Left ventricle myocardium inferior (tissue), 1 donor: Measurements from ENCODE around the gene RAF1. TPM values are rescaled to one million over a fixed set of nuclear protein-coding genes. Genes with fewer than 3 reads are reported as not detected.

Experiments
- DNase-seq: peaks from one replicate; pipeline ENCODE4 v3.0.0-alpha.2; 2020
- H3K27ac ChIP-seq: fragments of 200-600 bp; replicated peaks from 2 replicates; pipeline ENCODE4 v1.8.0; 2021
- H3K27me3 ChIP-seq: fragments of 200-600 bp; 2 replicates; pipeline ENCODE4 v1.8.0; 2021; ENCODE audit warnings: low read depth
- H3K36me3 ChIP-seq: fragments of 200-600 bp; 2 replicates; pipeline ENCODE4 v1.8.0; 2021
- H3K4me1 ChIP-seq: fragments of 200-600 bp; 2 replicates; pipeline ENCODE4 v1.8.0; 2021
- H3K4me3 ChIP-seq: fragments of 200-600 bp; 2 replicates; pipeline ENCODE4 v1.8.0; 2021; ENCODE audit warnings: mild to moderate bottlenecking, moderate library complexity
- H3K9me3 ChIP-seq: fragments of 200-600 bp; replicated peaks from 2 replicates; pipeline ENCODE4 v1.8.0; 2021
- intact Hi-C: fragments of 100-400 bp; cut with micrococcal nuclease; formaldehyde crosslinking; loops from one replicate; pipeline ENCODE4 v1.11.0; 2022
- total RNA-seq: library from RNA; stranded (reverse); fragmentation: NEBNext Ultra II Directional; extraction: Animal tissue kit (Norgen Biotek cat#: 25700); gene quantifications from one replicate; pipeline ENCODE4 v1.2.1, GENCODE V29; 2021
- TF ChIP-seq, protein P1 (sequence below): fragments of 200-600 bp; IDR thresholded peaks from 2 replicates; pipeline ENCODE4 v1.8.0; 2021; ENCODE audit warnings: antibody characterized with exemption, mild to moderate bottlenecking, borderline replicate concordance
- donor health status: DM: no; HTN: yes; CAD: no; lungs with severe emphysema.

RAF1 gene
- total RNA-seq, 1 donor from 2014 or later, result 137 TPM

DNA sequence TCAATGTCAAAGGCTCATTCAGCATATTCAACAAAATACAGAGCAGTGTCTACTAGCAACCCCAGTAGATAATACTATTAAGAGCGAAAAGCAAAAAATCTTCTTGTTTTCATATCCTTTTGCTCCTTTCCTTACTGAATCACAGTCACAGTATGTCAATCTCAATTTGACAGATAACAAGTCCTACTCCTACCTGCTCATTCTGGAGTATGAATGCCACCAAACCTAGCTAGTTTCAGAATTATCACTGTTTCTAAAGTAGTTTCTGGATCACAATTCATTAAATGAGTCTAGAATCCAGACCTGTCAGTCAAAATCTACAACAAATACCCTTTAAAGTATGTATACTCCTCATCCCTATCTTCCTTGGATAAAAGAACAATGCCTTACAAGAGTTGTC, 55.5 kb downstream of the RAF1 start:
- TF ChIP-seq, protein P1, sequence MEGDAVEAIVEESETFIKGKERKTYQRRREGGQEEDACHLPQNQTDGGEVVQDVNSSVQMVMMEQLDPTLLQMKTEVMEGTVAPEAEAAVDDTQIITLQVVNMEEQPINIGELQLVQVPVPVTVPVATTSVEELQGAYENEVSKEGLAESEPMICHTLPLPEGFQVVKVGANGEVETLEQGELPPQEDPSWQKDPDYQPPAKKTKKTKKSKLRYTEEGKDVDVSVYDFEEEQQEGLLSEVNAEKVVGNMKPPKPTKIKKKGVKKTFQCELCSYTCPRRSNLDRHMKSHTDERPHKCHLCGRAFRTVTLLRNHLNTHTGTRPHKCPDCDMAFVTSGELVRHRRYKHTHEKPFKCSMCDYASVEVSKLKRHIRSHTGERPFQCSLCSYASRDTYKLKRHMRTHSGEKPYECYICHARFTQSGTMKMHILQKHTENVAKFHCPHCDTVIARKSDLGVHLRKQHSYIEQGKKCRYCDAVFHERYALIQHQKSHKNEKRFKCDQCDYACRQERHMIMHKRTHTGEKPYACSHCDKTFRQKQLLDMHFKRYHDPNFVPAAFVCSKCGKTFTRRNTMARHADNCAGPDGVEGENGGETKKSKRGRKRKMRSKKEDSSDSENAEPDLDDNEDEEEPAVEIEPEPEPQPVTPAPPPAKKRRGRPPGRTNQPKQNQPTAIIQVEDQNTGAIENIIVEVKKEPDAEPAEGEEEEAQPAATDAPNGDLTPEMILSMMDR, result no peak
- DNase-seq, result no peak
- H3K36me3 ChIP-seq, result peaks cover 75% of the 10 kb centered on the region
- no peak overlapping the region for H3K27ac ChIP-seq
- no peaks in the 10 kb centered on the region for H3K27me3 ChIP-seq
- H3K4me3 ChIP-seq, result no peak overlapping the region
- intact Hi-C loops, result no loop called here
- H3K4me1 ChIP-seq, result peaks cover 17% of the 10 kb centered on the region
- no peaks in the 10 kb centered on the region for H3K9me3 ChIP-seq

DNA sequence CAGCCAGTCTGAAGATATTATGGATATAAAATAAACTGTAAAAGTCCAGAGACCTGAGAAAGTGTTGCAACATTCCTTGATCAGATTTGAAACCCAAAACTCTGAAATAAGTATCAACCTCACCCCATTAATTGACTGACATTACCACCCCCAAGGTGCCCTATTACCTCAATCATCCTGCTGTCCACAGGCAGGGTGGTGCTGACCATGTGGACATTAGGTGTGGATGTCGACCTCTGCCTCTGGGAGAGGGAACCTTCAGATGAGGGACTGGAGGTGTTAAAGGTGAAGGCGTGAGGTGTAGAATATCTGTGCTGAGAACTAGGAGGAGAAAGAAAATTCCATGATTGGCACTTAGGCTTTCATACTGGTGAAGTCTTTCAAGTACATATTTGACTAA, 59.9 kb downstream of the RAF1 start:
- Histone ChIP-seq H3K36me3 (peaks cover 92% of the 10 kb centered on the region), H3K27ac (no peak overlapping the region), H3K4me3 (no peak overlapping the region), H3K4me1 (peaks cover 12% of the 10 kb centered on the region), H3K27me3 (no peaks in the 10 kb centered on the region), H3K9me3 (no peaks in the 10 kb centered on the region)
- DNase-seq, result no peak
- intact Hi-C loops, result no loop called here
- TF ChIP-seq, protein P1, result no peak

DNA sequence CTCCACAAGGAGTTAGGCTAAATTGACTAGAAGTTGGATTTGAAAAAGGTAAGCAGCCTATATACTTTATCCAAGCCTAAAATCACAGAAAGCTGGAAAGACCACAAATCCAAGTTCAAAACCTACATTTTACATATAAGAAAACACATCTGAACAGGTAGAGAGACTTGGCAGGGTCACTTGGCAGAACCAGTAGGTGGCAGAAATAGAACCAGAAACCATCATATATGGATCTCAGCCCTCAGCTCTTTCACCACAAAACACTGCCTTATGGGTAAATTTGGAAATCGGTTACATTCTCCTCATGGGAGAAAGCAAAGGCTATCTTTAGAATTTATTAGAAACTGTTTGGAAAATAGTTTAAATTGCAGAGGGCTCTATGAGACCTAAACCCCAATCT, 62.8 kb downstream of the RAF1 start:
- no peaks in the 10 kb centered on the region for H3K27me3 ChIP-seq
- H3K27ac ChIP-seq, result peak overlapping the region; percentile 10
- intact Hi-C loops, result no loop called here
- H3K36me3 ChIP-seq, result peaks cover 93% of the 10 kb centered on the region
- peaks cover 27% of the 10 kb centered on the region for H3K4me1 ChIP-seq
- DNase-seq, result no peak
- no peaks in the 10 kb centered on the region for H3K9me3 ChIP-seq
- TF ChIP-seq, protein P1, result peak; percentile 36
- no peak overlapping the region for H3K4me3 ChIP-seq

DNA sequence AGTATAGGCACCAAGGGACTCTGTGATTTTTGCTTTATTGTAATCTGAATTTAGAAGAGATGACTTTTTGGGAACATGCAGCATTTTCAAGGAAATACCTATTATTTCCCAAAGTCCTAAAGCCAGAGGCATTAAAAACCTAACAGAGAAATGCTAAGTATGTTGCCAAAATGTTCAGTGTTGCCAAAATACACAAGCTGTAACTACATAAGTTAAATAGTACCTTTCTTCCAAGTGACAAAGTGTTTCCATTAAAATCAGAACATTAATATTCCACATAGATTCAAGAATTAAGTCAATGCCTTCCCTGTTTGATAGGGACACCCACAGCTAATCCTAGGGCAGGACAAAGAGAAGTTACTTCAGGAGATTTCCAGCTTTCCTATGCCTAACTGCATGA, 65.0 kb downstream of the RAF1 start:
- Histone ChIP-seq H3K36me3 (peaks cover 96% of the 10 kb centered on the region), H3K9me3 (no peaks in the 10 kb centered on the region), H3K4me3 (no peak overlapping the region), H3K27ac (no peak overlapping the region), H3K27me3 (no peaks in the 10 kb centered on the region), H3K4me1 (peaks cover 43% of the 10 kb centered on the region)
- intact Hi-C loops, result no loop called here
- TF ChIP-seq, protein P1, result no peak
- no peak for DNase-seq

DNA sequence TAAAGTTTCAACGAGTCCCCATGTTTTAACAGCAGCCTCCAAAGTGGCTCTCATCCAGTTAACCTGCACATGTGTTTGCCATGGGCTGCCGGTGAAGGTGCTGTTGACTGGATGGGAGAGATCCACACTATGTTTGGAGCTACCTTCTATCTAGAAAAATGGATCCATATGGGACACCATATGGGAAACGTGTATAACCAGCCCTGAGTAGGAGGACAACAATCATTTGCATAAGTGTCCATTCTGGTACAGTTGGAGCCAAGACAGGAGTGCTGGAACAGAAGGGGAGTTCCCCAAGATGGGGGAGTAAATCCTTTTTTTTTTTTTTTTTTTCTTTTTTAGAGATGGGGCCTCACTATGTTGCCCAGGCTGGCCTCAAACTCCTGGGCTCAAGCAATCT, 70.4 kb downstream of the RAF1 start:
- intact Hi-C loops, result no loop called here
- H3K4me3 ChIP-seq, result no peak overlapping the region
- peaks cover 76% of the 10 kb centered on the region for H3K4me1 ChIP-seq
- TF ChIP-seq, protein P1, result no peak
- H3K27ac ChIP-seq, result peak overlapping the region; percentile 79
- H3K27me3 ChIP-seq, result no peaks in the 10 kb centered on the region
- H3K36me3 ChIP-seq, result peaks cover 91% of the 10 kb centered on the region
- no peaks in the 10 kb centered on the region for H3K9me3 ChIP-seq
- DNase-seq, result no peak
